HCT116 (cell line): Measurements from ENCODE around the gene GABBR2. TPM values are rescaled to one million over a fixed set of nuclear protein-coding genes. Genes with fewer than 3 reads are reported as not detected.

Experiments
- ATAC-seq: fragments of 200-7000 bp; cut with Tn5 transposase; 2 replicates; pipeline ENCODE4 v1.9.1; 2020; ENCODE audit warnings: mild to moderate bottlenecking, moderate library complexity
- BruUV-seq: library from RNA; stranded (reverse); fragments of 400-500 nt; replicated peaks from 2 replicates; lab custom pipeline; 2021; lab: Mats Ljungman, UMichigan
- CTCF ChIA-PET: fragments of 300-600 bp; sonication (Branson Sonifier 250); formaldehyde crosslinking; loops from one replicate; lab custom pipeline; 2021; ENCODE audit warnings: antibody characterized with exemption; lab: Charles Lee
- POLR2A ChIA-PET: fragments of 300-600, 350-600 bp; sonication (Branson Sonifier 250); formaldehyde crosslinking; loops from one replicate; lab custom pipeline; 2021; ENCODE audit warnings: antibody characterized with exemption; lab: Charles Lee
- RAD21 ChIA-PET, 2 experiments: fragments of 300-600 bp; sonication (Branson Sonifier 250); formaldehyde crosslinking; loops; one replicate each; lab custom pipeline; 2023; ENCODE audit warnings: low total read pairs in 2 of 2; ENCODE audit not compliant: uncharacterized antibody in 2 of 2, unreplicated experiment in 2 of 2, low non-redundant PET in 1 of 2; lab: Charles Lee
- DNase-seq: peaks from one replicate; pipeline ENCODE4 v3.0.0-alpha.2; 2010; ENCODE audit warnings: low read depth, low spot score
- H2AFZ ChIP-seq: fragments of 200-600 bp; shearing (Covaris generic), sonication (generic); 2 replicates; pipeline ENCODE4 v1.6.1; 2017; ENCODE audit warnings: low read depth, mixed run types, mixed read lengths, antibody characterized with exemption, low read length; ENCODE audit not compliant: poor library complexity, severe bottlenecking
- H3K27ac ChIP-seq: 2 replicates; pipeline ENCODE4 v1.5.1; 2012; ENCODE audit warnings: low read depth, low read length
- H3K27me3 ChIP-seq: fragments of 200-600 bp; sonication (generic); 2 replicates; pipeline ENCODE4 v1.6.1; 2016; ENCODE audit warnings: mixed run types, low read length, mixed read lengths; ENCODE audit not compliant: insufficient read depth
- H3K36me3 ChIP-seq, 2 experiments: fragments of 200-500 bp in 1 of 2; fragments of 200-600 bp in 1 of 2; sonication (Bioruptor generic) in 1 of 2; sonication (generic) in 1 of 2; 2 replicates each; pipeline versions ENCODE4 v1.5.1 to v1.6.1; 2014 to 2016; ENCODE audit warnings: low read length in 2 of 2, inconsistent platforms in 1 of 2, mixed read lengths in 1 of 2, mixed run types in 1 of 2; ENCODE audit not compliant: insufficient read depth in 2 of 2, control insufficient read depth in 1 of 2
- H3K4me1 ChIP-seq, 2 experiments: fragments of 200-600 bp in 1 of 2; sonication (generic) in 1 of 2; 2 replicates each; pipeline versions ENCODE4 v1.5.1 to v1.6.1; 2012 to 2017; ENCODE audit warnings: low read length in 2 of 2, inconsistent platforms in 1 of 2, mild to moderate bottlenecking in 1 of 2, mixed read lengths in 1 of 2, mixed run types in 1 of 2, moderate library complexity in 1 of 2; ENCODE audit not compliant: insufficient read depth in 2 of 2, control insufficient read depth in 1 of 2
- H3K4me2 ChIP-seq: fragments of 200-600 bp; sonication (generic); 2 replicates; pipeline ENCODE4 v1.6.1; 2017; ENCODE audit warnings: mixed run types, low read length, mixed read lengths
- H3K4me3 ChIP-seq, 2 experiments: fragments of 200-600 bp in 1 of 2; sonication (generic) in 1 of 2; replicated peaks in 1 of 2; 2 replicates each; pipeline ENCODE4 v1.5.1; 2011 to 2016; ENCODE audit warnings: low read length in 2 of 2, control low read depth in 1 of 2, low read depth in 1 of 2, mild to moderate bottlenecking in 1 of 2, mixed read lengths in 1 of 2, mixed run types in 1 of 2
- H3K79me2 ChIP-seq: fragments of 200-600 bp; sonication (generic); 2 replicates; pipeline ENCODE4 v1.6.1; 2017; ENCODE audit warnings: mild to moderate bottlenecking, mixed run types, low read length, moderate library complexity, mixed read lengths; ENCODE audit not compliant: insufficient read depth
- H3K9ac ChIP-seq: fragments of 200-600 bp; sonication (generic); 2 replicates; pipeline ENCODE4 v1.6.1; 2016; ENCODE audit warnings: low read length, mixed read lengths
- H3K9me2 ChIP-seq: fragments of 200-600 bp; sonication (generic), shearing (Covaris generic); 2 replicates; pipeline ENCODE4 v1.6.1; 2017; ENCODE audit warnings: mixed run types, mild to moderate bottlenecking, moderate library complexity; ENCODE audit not compliant: insufficient read depth
- H3K9me3 ChIP-seq, 2 experiments: fragments of 200-500 bp in 1 of 2; fragments of 200-600 bp in 1 of 2; sonication (Bioruptor generic) in 1 of 2; sonication (generic) in 1 of 2; 2 replicates each; pipeline ENCODE4 v1.6.1; 2014 to 2017; ENCODE audit warnings: low read length in 2 of 2, mixed read lengths in 2 of 2, inconsistent platforms in 1 of 2, low read depth in 1 of 2, mild to moderate bottlenecking in 1 of 2, mixed run types in 1 of 2, moderate library complexity in 1 of 2; ENCODE audit not compliant: control insufficient read depth in 1 of 2, insufficient read depth in 1 of 2
- H4K20me1 ChIP-seq: fragments of 200-600 bp; sonication (generic), shearing (Covaris generic); 2 replicates; pipeline ENCODE4 v1.6.1; 2017; ENCODE audit warnings: mixed run types, mild to moderate bottlenecking, moderate library complexity; ENCODE audit not compliant: insufficient read depth
- CEBPB ChIP-seq: IDR thresholded peaks from 2 replicates; pipeline ENCODE4 v1.6.1; 2012; ENCODE audit warnings: low read depth
- EGR1 ChIP-seq: IDR thresholded peaks from 2 replicates; pipeline ENCODE4 v1.6.1; 2012; ENCODE audit warnings: low read depth
- EZH2 ChIP-seq: fragments of 200-600 bp; sonication (generic); IDR thresholded peaks from 2 replicates; pipeline ENCODE4 v1.6.1; 2017; ENCODE audit warnings: antibody characterized with exemption, mixed run types
- EZH2phosphoT487 ChIP-seq: fragments of 200-600 bp; IDR thresholded peaks from 2 replicates; pipeline ENCODE4 v1.6.1; 2018; ENCODE audit warnings: antibody characterized with exemption, borderline replicate concordance
- FOSL1 ChIP-seq: IDR thresholded peaks from 2 replicates; pipeline ENCODE4 v1.6.1; 2012; ENCODE audit warnings: low read depth
- JUND ChIP-seq: IDR thresholded peaks from 2 replicates; pipeline ENCODE4 v1.6.1; 2012
- POLR2A ChIP-seq: IDR thresholded peaks from 2 replicates; pipeline ENCODE4 v1.7.0; 2011; ENCODE audit warnings: borderline replicate concordance; ENCODE audit not compliant: insufficient read depth, insufficient read length; ENCODE audit errors: extremely low read depth
- SIN3A ChIP-seq: IDR thresholded peaks from 2 replicates; pipeline ENCODE4 v1.6.1; 2012; ENCODE audit warnings: low read depth
- TCF7L2 ChIP-seq: IDR thresholded peaks from 2 replicates; pipeline ENCODE4 v1.7.0; 2011; ENCODE audit warnings: borderline replicate concordance, inconsistent platforms; ENCODE audit not compliant: insufficient read depth, insufficient read length; ENCODE audit errors: extremely low read depth
- YY1 ChIP-seq: IDR thresholded peaks from 2 replicates; pipeline ENCODE4 v1.6.1; 2011; ENCODE audit warnings: low read length, low read depth, moderate library complexity, mild to moderate bottlenecking; ENCODE audit not compliant: insufficient replicate concordance; ENCODE audit errors: extremely low read depth
- ZBTB33 ChIP-seq: IDR thresholded peaks from 2 replicates; pipeline ENCODE4 v1.6.1; 2011; ENCODE audit warnings: mild to moderate bottlenecking, low read length, moderate library complexity; ENCODE audit not compliant: insufficient replicate concordance; ENCODE audit errors: extremely low read depth
- ZFX ChIP-seq: fragments of 450-650 bp; IDR thresholded peaks from 2 replicates; pipeline ENCODE4 v1.6.1; 2017
- intact Hi-C: fragments of 100-400 bp; cut with micrococcal nuclease; formaldehyde crosslinking; loops from 2 replicates; pipeline ENCODE4 v1.10.0; 2022
- total RNA-seq: library from RNA; stranded (reverse); gene quantifications from one replicate; pipeline ENCODE4 v1.2.1, GENCODE V29; 2021; ENCODE audit not compliant: unreplicated experiment

The GABBR2 gene
- total RNA-seq, 1 experiment from 2014 or later: 0.15 TPM

- peaks cover 15% of the 10 kb centered on the region for H3K27me3 ChIP-seq
- no peaks in the 10 kb centered on the region for H3K36me3 ChIP-seq
- ATAC-seq: no peak
- no peak overlapping the region for H3K9ac ChIP-seq
- no peak overlapping the region for H3K4me2 ChIP-seq
- no peak overlapping the region for H3K27ac ChIP-seq
- H3K4me1 ChIP-seq: no peaks in the 10 kb centered on the region
- no peak overlapping the region for H3K4me3 ChIP-seq
- RAD21 ChIA-PET: no interaction called here
- intact Hi-C loops: no loop called here
- no peaks in the 10 kb centered on the region for H4K20me1 ChIP-seq
- TF ChIP-seq CEBPB (no peak), EZH2phosphoT487 (no peak), FOSL1 (no peak), EGR1 (no peak), ZFX (no peak), JUND (no peak), YY1 (no peak), SIN3A (no peak), TCF7L2 (no peak), ZBTB33 (no peak), EZH2 (no peak), POLR2A (no peak)
- TF ChIP-seq, all 23 proteins: peak for 0
- Histone ChIP-seq H2AFZ (no peak overlapping the region), H3K9me3 (no peaks in the 10 kb centered on the region), H3K9me2 (no peaks in the 10 kb centered on the region), H3K79me2 (no peaks in the 10 kb centered on the region)
- POLR2A ChIA-PET: no interaction called here
- no TSS peak for BruUV-seq
- CTCF ChIA-PET: no interaction called here
- no peak for DNase-seq
These were observed 306.5 kb downstream of the GABBR2 start for GRCh38 chr9:98402019-98402840.
